ENCODE results near the gene GOLIM4. TPM values are rescaled to one million over a fixed set of nuclear protein-coding genes. Genes with fewer than 3 reads are reported as not detected.

The GOLIM4 gene
- total RNA-seq (2022; extraction: Qiagen RNA extraction; ENCODE audit: low read depth), result 18.9 to 23.4 TPM (median 21.3 TPM) in 5 replicates

DNA sequence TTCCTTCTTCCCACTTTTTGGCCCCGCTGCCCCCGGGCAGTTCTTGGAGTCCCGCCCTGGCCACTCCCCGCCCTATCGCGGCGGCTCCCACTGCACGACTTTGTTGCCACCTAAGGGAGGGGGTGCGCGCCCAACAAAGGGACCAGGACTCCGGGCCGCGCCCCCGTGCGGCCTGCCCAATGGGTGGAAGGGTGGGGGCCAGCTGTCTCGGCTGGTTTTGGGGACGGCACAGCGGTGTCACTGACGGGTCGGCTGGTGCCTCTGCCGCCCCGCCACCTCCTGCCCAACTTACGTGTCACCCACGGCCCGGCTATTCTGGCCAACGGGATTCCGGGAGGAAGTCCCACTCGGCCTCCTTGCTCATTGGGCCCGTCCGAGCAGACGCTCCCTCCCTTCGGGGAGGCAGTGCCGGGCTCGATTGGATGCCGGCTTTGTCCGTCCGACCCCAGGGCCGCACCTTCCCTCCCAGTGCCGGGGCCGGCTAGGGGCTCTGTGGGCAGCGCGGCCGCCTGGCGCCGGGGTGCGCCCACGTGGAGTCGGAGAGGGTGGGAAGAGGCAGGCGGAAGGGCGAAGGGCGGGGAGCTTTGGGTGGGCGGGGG lies at the start of gene GOLIM4:
TSS of gene GOLIM4 (minus strand) at position 314 of the 599 bp plus-strand sequence. CDS start 639 bp downstream, outside the sequence.

All from A549 treated with RU486 at 1 μM for 4 hours (cell line).